ENCODE data around the gene ENPP3. TPM values are rescaled to one million over a fixed set of nuclear protein-coding genes. Genes with fewer than 3 reads are reported as not detected.

ENPP3 gene
- total and polyA plus RNA-seq, 7 donors: 0.14 to 5.9 (median 1.1) TPM

GRCh38 chr6:131652472-131652871 lies 15.4 kb downstream of the ENPP3 start:
- H3K4me3 ChIP-seq: no peak overlapping the region
- H3K27me3 ChIP-seq: no peaks in the 10 kb centered on the region
- no peaks in the 10 kb centered on the region for H3K9me3 ChIP-seq
- WGBS, 2 donors: 17 to 62% methylated on average over 5 of the region's 5 CpGs
- no peak for TF ChIP-seq POLR2AphosphoS5 (IDR thresholded peaks at IDR 0.05)
- TF ChIP-seq POLR2A (IDR thresholded peaks at IDR 0.05): no peak
- no peak for TF ChIP-seq CTCF (IDR thresholded peaks at IDR 0.05)
- no peak for TF ChIP-seq EP300 (IDR thresholded peaks at IDR 0.05)
- intact Hi-C loops (cut with DNase I): no loop called here
- H3K36me3 ChIP-seq: no peaks in the 10 kb centered on the region
- no peaks in the 10 kb centered on the region for H3K4me1 ChIP-seq
- no peak for DNase-seq
- H3K27ac ChIP-seq: no peak overlapping the region

GRCh38 chr6:131654326-131654725 lies 17.2 kb downstream of the ENPP3 start:
- Histone ChIP-seq H3K36me3 (no peaks in the 10 kb centered on the region), H3K27ac (no peak overlapping the region), H3K27me3 (no peaks in the 10 kb centered on the region), H3K4me1 (no peaks in the 10 kb centered on the region), H3K4me3 (no peak overlapping the region), H3K9me3 (no peaks in the 10 kb centered on the region)
- DNase-seq: no peak
- WGBS, 2 donors: 94 to 95% methylated on average over 3 of the region's 3 CpGs
- TF ChIP-seq POLR2AphosphoS5 (IDR thresholded peaks at IDR 0.05) (no peak), CTCF (IDR thresholded peaks at IDR 0.05) (no peak)
- intact Hi-C loops (cut with DNase I): no loop called here

- H3K9me3 ChIP-seq: no peaks in the 10 kb centered on the region
- H3K36me3 ChIP-seq: no peaks in the 10 kb centered on the region
- no peak overlapping the region for H3K27ac ChIP-seq
- TF ChIP-seq CTCF (IDR thresholded peaks at IDR 0.05) (no peak), EP300 (IDR thresholded peaks at IDR 0.05) (no peak), POLR2A (IDR thresholded peaks at IDR 0.05) (no peak), POLR2AphosphoS5 (IDR thresholded peaks at IDR 0.05) (no peak)
- DNase-seq: no peak
- no peaks in the 10 kb centered on the region for H3K4me1 ChIP-seq
- no peak overlapping the region for H3K4me3 ChIP-seq
- no peaks in the 10 kb centered on the region for H3K27me3 ChIP-seq
- 93 to 96% methylated on average over 3 of the region's 3 CpGs for WGBS, 2 donors
- intact Hi-C loops (cut with DNase I): no loop called here
These were observed 18.3 kb downstream of the ENPP3 start for GRCh38 chr6:131655387-131655786.

- DNase-seq: no peak
- Histone ChIP-seq H3K4me3 (no peak overlapping the region), H3K4me1 (no peaks in the 10 kb centered on the region), H3K27me3 (no peaks in the 10 kb centered on the region), H3K27ac (no peak overlapping the region), H3K9me3 (no peaks in the 10 kb centered on the region), H3K36me3 (no peaks in the 10 kb centered on the region)
- intact Hi-C loops (cut with DNase I): no loop called here
- TF ChIP-seq POLR2AphosphoS5 (IDR thresholded peaks at IDR 0.05): no peak
- TF ChIP-seq CTCF (IDR thresholded peaks at IDR 0.05): no peak
- TF ChIP-seq EP300 (IDR thresholded peaks at IDR 0.05): no peak
- no peak for TF ChIP-seq POLR2A (IDR thresholded peaks at IDR 0.05)
- 93 to 96% methylated on average over 2 of the region's 2 CpGs for WGBS, 2 donors
These were observed 18.8 kb downstream of the ENPP3 start for GRCh38 chr6:131655951-131656350.

GRCh38 chr6:131656667-131657066 lies 19.6 kb downstream of the ENPP3 start:
- Histone ChIP-seq H3K36me3 (no peaks in the 10 kb centered on the region), H3K4me3 (no peak overlapping the region), H3K9me3 (no peaks in the 10 kb centered on the region), H3K27ac (no peak overlapping the region), H3K27me3 (no peaks in the 10 kb centered on the region), H3K4me1 (no peaks in the 10 kb centered on the region)
- DNase-seq: no peak
- TF ChIP-seq EP300 (IDR thresholded peaks at IDR 0.05) (no peak), CTCF (IDR thresholded peaks at IDR 0.05) (no peak), POLR2A (IDR thresholded peaks at IDR 0.05) (no peak), POLR2AphosphoS5 (IDR thresholded peaks at IDR 0.05) (no peak)
- 95% methylated on average over 3 of the region's 3 CpGs for WGBS, 2 donors
- intact Hi-C loops (cut with DNase I): no loop called here

Data from sigmoid colon (tissue), 7 donors.